ENCODE results near the gene FAM118A. TPM values are rescaled to one million over a fixed set of nuclear protein-coding genes. Genes with fewer than 3 reads are reported as not detected.

FAM118A gene
- total and polyA plus RNA-seq, 11 donors = 4.0 to 46.8 (median 15.0) TPM

- Histone ChIP-seq H3K9me3 (no peaks in the 10 kb centered on the region), H3K27me3 (no peaks in the 10 kb centered on the region), H3K4me3 (no peak overlapping the region), H3K4me1 (peaks cover 0 to 68% (median 48%) of the 10 kb centered on the region in 12 donors), H3K27ac (peak overlapping the region in 3 of 12 donors; percentile 7 to 31 (median 28)), H3K36me3 (no peaks in the 10 kb centered on the region)
- intact Hi-C loops (cut with DNase I) = loop anchor here in 6 of 10 donors (2.0 to 10.0 kb wide), 6 partner anchors 37 to 123 kb away; partner anchors contain the start of genes RIBC2 (in 1 of the 6) and SMC1B (in 1 of the 6)
- WGBS, 4 donors = 91 to 94% (median 93%) methylated on average over 6 of the region's 6 CpGs
- no peak for TF ChIP-seq POLR2A (IDR thresholded peaks at IDR 0.05)
- TF ChIP-seq CTCF (IDR thresholded peaks at IDR 0.05) = no peak
- ATAC-seq (no peak), DNase-seq (no peak)
Observed at GRCh38 chr22:45314786-45315185, 5.1 kb downstream of the FAM118A start.

- no peaks in the 10 kb centered on the region for H3K9me3 ChIP-seq
- peak overlapping the region in 11 of 12 donors; percentile 35 to 92 (median 75) for H3K27ac ChIP-seq
- DNase-seq (no peak), ATAC-seq (no peak)
- intact Hi-C loops (cut with DNase I) = loop anchor here in 5 of 10 donors (2.0 to 10.0 kb wide), 5 partner anchors 40 to 120 kb away; partner anchors contain the start of genes RIBC2 (in 1 of the 5) and SMC1B (in 1 of the 5)
- TF ChIP-seq POLR2A (IDR thresholded peaks at IDR 0.05) = no peak
- TF ChIP-seq CTCF (IDR thresholded peaks at IDR 0.05) = no peak
- H3K36me3 ChIP-seq = peaks cover 0 to under 1% (median 0%) of the 10 kb centered on the region in 9 donors
- peaks cover 0 to 73% (median 42%) of the 10 kb centered on the region in 12 donors for H3K4me1 ChIP-seq
- H3K27me3 ChIP-seq = no peaks in the 10 kb centered on the region
- H3K4me3 ChIP-seq = no peak overlapping the region
- 85 to 91% (median 86%) methylated on average over 9 of the region's 9 CpGs for WGBS, 4 donors
Observed at GRCh38 chr22:45316796-45317526, 7.2 kb downstream of the FAM118A start.

GRCh38 chr22:45317551-45318167 lies 7.9 kb downstream of the FAM118A start:
- Histone ChIP-seq H3K27me3 (no peaks in the 10 kb centered on the region), H3K27ac (peak overlapping the region; percentile 35 to 92 (median 74)), H3K36me3 (peaks cover 0 to 8% (median 3%) of the 10 kb centered on the region in 9 donors), H3K4me1 (peaks cover 0 to 74% (median 42%) of the 10 kb centered on the region in 12 donors), H3K4me3 (peak overlapping the region in 7 of 12 donors; percentile 1 to 38 (median 18)), H3K9me3 (no peaks in the 10 kb centered on the region)
- 31 to 47% (median 36%) methylated on average over 16 to 19 of the region's 19 CpGs for WGBS, 4 donors
- TF ChIP-seq CTCF (IDR thresholded peaks at IDR 0.05) = peak in 11 of 12 donors; percentile 26 to 59 (median 48)
- TF ChIP-seq POLR2A (IDR thresholded peaks at IDR 0.05) = no peak
- ATAC-seq (peak; percentile 53 to 87 (median 74)), DNase-seq (peak; percentile 45 to 74 (median 63))
- intact Hi-C loops (cut with DNase I) = loop anchor here in 6 of 10 donors (1.0 to 10.0 kb wide), 6 partner anchors 17 to 120 kb away; partner anchors contain the start of genes RIBC2 (in 1 of the 6) and SMC1B (in 1 of the 6)
